ENCODE results near the gene CLK3.
A peak's percentile ranks its signal among the peaks of the same experiment; 100 is the strongest.

The CLK3 gene

DNA sequence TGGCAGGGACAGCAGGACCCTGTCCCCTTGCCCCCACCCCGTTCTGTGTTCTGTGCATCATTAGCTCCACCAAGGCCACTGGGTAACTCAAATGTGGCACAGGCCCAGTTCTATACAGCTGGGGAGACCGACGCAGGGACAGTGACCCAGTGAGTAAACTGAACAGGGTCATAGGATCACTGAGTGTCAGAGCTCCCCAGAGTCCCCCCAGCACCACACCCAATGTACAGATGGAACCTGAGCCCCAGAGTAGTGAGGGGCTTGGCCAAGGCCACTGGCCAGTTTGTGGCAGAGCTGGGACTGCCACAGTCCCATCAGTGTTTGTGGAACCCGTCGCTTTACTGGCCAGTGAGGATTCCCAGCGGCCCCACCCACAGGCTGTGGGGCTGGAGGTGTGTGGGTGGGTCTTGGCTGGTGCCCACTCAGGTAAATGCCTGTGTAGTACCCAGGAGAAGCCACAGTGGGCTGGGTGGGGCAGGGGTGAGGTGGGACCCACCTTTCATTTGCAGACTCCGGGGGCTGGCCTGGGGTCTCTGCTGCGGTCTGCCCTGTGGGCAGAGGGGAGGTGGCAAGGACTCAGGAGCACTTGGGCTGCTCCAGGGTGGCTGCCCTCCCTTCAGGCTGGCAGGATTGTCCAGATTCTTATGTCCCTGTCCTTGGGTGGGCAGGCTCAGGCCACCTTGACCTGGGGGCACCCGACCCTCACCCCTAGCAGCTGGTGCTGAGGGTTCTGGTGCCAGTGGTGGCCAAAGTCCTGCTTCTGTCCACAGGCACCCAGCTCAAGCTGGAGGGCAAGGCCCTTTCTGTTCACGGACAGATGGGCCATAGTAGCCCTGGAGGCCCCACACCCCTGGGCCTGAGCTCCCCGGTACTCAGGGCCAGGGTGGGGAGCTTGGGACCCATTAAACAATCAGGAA lies 11.6 kb upstream of the CLK3 start:
- DNase-seq = no peak

DNA sequence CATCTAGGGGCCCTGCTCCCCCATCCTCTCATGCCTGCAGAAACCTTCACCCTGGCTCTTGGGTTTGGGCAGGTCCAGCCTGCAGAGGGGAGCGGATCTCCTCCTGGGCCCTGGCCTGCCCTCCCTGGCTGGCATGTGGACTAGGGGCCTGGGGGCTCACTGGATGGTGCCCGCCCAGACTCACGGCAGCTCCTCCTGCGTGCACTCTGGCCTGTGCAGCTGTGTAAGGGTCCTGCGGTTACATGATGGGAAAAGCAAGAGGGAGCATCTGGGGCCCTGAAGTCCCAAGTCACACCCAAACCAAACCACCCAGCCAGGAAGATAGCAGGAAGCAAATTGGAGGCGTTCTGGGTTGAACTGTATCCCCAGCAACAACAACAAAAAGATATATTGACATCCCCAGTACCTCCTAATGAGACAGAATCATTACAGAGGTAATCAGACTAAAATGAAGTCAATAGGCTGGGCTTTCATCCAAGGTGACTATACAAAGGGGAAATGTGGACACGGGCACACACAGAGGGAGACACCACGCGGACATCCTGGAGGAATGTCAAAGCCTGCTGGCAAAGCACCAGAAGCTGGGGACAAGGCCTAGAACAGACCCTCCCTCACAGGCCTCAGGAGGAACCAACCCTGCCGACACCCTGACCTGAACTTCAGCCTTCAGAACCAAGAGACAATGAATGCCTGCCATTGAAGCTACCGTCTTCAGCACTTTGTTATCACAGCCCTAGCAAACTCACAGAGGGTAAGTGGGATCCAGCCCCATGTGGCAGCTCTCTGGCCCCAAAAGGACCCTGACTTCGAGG lies 10.4 kb upstream of the CLK3 start:
- DNase-seq = no peak

DNA sequence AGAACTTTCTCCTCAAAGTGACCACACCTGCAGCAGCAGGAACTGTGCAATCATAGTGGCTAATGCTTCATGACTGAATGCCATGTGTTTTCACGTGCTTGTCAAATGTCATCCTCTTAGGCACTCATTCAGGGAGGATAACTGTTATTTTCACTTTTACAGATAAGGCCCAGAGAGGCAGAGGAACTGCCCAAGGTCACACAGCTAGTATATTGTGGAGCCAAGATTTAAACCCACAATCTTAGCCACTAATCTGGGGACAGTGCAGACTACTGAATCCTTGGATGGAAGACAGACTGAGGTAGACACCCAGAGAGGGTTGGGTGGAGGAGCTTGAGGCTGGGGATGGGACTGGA lies 9.9 kb upstream of the CLK3 start:
- no peak for DNase-seq

DNA sequence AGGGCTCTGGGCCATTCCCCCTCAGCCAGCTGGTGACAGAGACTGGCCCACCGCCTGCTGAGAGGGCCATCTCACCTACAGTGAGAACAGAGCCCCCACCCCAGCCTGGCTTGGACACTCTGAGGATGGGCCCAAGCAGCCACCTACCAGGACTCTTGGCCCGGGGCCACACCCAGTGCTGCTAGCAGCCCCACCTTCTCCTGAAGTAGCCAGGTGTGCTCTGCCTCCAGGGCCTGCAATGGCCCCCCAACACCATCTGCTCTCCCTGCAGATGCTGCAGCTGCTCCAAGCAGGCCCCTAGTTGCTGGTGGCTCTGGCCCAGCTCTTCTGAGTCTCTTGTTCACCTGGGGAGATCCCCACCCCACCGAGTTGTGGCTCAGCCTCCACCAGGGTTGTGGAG lies 6.8 kb upstream of the CLK3 start:
- DNase-seq = no peak

DNA sequence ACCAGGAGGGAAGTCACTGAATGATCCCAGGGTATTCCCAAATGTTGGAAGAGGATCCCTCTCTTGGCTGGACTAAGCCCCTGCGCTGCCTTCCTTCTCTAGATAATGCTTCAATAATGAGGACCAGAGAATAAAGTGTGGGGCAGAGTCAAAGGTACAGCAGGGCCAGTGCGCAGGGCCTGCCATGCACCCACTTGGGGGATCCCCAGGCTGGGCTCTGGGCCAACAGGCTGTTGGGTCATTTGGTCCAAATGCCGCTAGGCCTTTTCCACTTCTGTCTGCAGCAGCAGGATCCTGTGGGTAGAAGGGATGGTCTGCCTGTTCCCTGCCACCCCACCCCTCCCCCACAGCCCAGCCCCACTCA lies 5.7 kb upstream of the CLK3 start:
- no peak for DNase-seq

DNA sequence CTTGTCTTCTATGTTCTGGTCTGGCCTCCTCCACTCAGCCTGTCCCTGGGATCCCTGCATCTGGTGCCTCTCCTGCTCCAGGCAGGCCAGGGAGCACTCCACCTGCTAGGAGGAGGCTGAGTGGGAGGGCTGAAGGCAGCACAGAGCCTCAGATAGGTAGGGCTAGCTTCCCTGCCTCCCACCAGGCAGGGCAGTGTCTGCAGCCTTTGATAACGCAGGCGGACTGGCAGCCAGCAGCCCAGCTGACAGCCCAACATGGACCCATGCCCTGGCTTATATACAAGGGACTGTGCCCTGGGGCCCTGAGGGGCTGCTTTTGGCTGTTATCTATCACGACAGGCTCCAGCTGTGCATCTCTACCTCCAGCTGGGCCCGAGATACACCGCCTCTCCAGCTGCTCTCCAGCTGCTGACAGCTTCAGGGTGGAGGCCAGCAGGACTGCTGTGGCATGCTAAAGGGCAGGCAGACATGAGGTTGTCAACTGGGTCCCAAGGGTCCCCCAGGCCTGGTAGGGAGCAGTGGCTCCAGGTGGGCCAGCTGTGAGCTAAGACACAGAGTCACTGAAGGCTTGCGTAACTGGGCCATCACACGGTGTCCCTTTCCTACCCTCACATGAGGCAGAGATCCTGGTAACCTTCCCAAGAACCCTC lies 5.2 kb upstream of the CLK3 start:
- DNase-seq = no peak

DNA sequence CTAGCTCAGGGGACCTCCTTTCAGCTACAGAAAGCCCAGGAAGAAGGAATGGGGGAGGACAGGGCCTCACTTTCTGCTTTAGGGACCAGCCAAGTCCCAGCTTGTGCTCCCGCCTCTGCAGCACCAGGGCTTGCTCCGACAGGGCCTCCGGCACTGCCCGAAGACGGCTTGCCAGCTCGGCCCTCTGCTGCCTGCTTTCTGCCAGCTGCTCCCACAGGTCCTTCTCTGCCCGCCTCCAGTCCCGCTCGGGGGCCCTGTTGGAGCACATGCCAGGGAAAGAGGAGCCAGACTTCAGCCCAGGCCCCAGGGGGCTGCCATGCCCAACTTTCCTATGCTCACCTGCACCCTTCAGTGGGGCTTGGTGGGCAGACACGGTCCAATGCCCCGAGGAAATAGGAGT lies 4.3 kb upstream of the CLK3 start:
- no peak for DNase-seq

DNA sequence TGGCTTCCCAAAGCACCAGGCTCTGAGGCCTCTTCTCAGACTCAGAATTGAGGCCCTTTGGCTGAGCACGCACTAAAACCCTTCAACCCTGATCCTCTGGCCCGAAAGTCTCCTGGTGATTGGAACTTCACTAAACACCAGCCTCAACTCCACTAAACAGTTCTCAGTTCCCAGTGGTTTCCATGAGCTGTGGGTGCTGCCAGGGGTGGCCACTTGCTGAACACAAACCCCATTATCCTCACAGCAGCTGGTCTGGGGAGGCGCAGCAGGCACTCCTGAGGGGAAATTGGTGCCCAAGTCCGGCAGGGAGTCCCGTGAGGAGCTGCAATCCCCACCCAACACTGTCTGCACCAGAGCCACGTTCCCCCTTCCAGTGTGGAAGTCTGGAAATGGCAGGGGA lies 3.8 kb upstream of the CLK3 start:
- no peak for DNase-seq

DNA sequence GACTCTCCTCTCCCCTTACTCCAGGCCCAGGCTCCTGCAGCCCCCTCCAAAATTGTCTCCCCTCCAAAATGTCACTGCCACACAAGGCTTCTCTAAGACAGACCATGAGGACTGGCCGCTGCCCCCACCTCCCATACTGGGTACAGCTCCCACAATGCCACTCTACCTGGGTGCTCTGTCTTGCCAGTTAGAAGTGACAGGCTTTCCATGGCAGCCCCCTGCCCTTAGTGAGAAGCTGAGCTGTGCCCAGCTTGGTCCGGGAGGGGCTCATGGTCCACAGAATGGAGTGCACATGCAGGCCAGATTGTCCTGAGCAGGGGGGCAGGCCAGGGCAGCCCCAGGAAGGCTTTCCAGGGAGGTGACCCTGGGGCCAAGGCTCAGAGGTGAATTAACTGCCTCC lies 3.0 kb upstream of the CLK3 start:
- no peak for DNase-seq

DNA sequence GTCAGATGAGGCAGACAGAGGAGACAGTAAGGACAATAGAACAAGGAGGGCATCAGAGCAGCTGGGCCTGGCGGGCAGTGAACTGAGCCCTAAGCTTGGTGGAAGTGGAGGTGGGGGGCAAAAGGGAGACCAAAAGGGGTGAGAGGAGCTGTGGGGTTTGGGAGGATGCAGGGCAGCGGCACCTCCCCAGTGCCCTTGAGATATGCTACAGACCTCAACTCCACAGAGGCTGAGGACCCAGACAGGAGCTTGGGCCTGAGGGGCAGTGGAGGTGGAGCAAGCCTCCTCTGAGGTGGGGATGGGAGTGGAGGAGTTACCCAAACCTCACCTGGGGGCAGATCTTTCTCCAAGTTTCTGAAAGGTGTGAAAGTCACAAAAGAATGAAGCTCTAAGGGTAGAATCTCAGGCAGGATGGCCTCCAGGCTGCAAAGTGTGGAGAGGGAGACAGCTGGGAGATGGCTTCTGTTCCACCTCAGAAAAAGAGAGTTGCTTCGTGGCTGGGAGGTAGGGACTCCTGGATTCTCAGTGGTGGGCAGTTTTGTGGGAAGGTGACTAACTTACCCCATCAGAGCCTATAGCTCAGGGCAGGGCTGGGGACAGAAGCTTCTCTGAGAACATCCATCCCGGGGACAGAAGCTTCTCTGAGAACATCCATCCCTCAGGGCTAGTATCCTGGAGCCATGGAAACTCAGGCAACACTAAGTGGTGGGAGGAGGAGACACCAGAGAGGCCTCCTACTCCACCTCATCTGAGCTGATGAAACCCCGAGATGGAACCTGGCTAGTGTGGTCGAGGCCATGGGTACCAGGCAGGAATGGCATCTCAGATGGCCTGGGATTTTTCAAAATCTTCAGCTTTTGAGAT lies 2.3 kb upstream of the CLK3 start:
- DNase-seq = no peak

DNA sequence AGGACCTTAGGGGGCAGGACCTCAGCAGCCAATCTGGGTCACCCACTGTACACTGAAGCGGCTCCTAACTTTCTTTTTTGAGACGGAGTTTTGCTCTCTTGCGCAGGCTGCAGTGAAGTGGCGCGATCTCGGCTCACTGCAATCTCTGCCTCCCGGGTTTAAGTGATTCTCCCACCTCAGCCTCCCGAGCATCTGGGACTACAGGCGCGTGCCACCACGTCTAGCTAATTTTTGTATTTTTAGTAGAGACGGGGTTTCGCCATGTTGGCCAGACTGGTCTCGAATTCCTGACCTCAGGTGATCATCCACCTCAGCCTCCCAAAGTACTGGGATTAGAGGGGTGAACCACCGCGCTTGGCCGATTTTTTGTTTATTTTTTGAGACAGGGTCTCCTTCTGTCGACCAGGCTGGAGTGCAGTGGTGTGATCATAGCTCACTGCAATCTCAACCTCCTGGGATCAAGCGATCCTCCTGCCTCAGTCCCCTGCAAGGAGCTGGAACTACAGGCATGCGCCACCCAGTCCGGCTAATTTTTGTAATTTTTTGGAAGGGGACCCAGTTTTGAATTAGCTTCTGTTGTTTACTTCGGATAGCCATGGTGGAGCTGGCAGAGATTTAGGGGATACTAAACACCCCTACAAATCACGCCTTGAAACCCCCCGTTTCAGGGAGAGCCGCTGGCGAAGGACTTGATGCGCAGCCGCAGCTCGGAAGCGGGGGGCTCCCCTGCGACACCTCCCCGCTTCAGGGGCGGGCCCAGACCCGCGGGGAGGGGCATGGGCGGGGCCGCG lies 1.5 kb upstream of the CLK3 start:
- DNase-seq = peak in 4 of 14 donors; percentile 22 to 84 (median 54)

DNA sequence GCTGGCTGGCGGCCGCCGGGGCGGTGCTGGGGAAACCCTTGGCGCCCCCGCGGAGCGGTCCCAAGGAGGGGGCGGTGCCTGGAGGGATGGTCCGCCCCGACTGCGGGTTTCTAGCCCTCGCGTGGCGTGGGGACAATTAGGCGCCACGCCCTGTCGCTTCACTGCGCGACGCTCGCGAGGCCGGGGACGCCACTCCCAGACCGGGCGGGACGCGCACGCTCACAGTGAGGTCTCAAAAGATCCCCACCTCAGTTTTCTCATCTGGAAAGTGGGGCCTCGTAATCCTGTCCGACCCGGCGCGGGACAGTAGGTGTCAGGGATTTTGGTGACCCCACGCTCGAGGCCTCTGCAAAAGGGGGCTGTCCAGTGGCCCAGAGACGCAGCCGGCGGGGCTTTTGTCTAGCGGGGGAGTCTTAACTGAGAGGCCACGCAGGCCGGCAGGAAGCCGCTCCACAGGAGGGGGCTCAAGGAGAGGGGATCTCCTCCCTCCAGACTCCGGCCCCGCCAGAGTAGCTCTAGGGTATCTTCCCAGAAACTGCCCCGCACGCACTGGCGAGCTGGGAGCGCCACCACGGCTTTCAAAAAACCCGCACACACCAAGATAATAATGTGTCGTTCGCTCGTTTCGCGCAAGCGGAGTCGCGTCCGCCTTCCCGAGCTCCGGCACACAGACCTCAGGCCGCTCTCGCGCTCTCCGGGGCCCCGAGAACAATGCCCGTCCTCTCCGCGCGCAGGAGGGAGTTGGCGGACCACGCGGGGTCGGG lies 710 bp upstream of the CLK3 start:
- DNase-seq = peak in 10 of 14 donors; percentile 42 to 85 (median 74)

DNA sequence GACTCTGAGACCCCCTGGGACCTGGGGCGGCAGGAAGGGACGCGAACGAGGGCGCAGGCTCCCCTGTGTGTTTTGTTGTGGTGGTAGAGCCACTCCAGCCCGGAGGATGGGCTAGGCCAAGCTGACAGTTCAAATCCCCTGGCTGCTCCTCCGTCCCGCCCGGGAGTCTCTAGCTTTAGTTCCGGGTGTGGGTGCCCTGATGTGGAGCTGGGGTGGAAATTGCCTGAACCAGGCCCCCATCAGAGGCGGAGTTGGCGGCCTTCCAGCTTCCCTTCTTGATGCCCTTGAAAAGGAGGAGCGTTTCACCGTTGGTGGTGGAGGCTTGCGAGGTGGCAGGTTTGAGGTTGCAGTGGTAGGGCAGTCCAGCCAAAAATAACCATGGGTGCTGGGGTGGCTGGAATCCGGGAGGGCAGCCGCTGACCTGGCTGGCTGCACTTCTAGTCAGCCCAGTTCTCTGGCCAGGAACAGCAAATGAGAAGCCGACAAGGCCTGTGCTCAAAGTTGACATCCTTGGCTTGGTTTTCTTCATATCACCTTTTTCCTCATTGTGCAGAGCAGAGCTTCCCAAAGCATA lies 817 bp downstream of the CLK3 start:
- DNase-seq = peak in 6 of 14 donors; percentile 27 to 63 (median 53)

DNA sequence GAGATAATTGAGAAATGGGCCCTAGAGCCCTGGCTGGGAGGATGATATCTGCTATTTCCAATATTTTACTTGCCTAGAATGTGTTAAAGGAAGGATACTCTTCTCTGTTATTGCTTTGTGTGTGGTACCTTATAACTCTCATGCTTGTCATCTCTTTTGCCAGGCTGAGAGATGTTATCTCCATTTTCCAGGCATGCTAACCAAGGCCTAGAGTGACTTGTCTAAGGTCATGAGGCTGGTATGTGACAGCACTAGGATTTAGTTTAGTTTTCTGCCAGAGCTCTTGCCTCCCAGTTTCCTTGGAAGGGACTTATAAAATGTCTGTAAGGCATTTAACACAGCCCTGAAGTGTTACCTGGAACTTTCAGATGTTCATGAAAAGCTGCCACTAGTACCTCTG lies 1.4 kb downstream of the CLK3 start:
- no peak for DNase-seq

DNA sequence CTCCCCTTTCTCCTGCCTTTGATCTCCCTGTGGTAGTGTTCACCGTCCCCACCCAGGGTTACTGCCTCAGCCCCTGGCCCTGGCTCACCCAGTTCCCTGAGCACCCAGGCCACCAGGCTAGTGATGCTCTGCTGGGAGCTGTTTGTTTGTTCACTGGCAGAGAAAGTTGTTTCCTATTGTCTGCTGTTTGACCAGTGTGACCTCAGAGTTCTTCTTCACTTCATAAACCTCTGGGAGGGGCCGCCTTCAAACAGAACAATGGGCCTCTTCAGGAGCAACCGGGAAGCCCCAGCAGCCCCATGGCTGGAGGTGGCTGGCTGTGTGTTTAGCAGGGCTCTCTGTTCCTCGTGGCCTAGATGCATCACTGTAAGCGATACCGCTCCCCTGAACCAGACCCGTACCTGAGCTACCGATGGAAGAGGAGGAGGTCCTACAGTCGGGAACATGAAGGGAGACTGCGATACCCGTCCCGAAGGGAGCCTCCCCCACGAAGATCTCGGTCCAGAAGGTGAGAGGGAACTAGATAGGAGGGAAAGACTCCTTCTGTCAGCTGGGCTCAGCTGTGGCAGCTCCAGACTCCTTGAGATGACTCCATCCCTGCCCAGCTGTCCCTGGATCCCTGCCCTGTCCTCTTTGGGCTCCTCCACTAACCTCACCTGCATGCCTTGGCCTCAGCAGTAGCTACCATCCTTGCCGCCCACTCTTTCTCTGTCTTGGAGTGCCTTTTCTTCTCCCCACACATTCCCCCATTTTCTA lies 3.4 kb downstream of the CLK3 start:
- no peak for DNase-seq

DNA sequence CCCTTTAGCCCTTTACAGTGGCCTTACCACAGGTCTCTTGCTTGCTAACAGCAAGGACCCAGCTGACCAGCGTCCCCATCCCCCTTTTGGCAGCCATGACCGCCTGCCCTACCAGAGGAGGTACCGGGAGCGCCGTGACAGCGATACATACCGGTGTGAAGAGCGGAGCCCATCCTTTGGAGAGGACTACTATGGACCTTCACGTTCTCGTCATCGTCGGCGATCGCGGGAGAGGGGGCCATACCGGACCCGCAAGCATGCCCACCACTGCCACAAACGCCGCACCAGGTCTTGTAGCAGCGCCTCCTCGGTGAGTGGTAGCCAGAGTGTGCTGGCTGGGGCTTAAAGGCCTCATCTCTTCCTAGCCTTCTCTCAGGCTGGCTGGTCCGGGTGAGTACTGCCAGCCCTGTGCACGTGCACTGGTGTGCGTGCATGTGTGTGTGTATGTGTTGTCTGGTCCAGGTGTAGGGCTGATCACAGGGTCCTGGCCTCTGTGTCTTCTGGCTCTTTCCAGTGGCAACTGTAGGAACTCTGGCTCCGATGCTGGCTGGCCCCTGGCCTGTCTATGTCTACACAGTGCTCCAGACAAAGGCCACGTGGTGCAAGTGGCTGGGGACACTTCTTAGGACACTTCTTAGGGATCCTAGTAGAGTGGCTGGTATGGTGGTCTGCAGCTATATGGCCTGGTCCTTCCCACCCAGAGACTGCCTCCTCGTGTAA lies 4.4 kb downstream of the CLK3 start:
- no peak for DNase-seq

DNA sequence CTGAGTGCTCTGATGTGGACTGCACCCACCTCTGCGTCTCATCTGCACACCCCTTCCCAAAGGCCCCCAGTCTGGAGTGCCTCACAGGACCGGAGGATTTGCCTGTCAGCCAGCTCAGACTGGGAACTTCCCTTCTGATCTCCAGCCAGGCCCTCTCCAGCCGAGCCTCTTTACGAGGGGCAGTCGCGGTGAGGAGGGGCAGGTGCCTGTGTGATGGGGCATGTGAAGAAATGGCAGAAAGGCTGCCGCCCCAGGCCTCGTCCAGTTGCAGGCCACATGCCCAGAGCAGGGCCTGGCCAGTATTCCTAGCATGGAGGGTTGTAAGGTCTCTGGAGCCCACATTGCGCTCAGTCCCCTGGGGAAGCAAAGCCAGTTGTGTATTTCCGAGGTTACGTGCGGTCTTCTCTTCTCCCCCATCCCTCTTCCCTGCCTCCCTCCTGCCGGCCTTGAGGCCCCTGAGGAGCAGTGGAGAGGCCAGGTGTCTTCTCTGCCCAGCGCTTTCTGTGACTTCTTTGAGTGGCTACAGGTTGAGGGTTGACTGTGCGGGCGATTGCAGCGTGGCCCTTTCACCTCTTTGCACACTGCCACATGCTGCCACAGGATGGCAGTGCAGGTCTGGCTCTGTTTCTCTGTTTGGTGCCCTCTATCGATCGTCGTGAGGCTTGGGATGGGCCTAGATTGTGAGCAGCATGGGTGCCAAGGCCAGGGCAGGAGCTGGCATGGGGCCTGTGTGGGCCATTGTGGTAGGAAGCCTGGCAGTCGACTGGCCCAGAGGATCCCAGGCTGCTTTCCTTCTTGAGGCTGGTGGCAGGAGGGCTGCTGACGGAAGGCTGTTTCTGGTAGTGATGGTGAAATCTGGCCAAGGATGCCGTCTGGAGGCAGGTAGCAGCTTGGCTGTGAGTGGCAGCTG lies 5.3 kb downstream of the CLK3 start:
- peak in 12 of 14 donors; percentile 9 to 78 (median 70) for DNase-seq

DNA sequence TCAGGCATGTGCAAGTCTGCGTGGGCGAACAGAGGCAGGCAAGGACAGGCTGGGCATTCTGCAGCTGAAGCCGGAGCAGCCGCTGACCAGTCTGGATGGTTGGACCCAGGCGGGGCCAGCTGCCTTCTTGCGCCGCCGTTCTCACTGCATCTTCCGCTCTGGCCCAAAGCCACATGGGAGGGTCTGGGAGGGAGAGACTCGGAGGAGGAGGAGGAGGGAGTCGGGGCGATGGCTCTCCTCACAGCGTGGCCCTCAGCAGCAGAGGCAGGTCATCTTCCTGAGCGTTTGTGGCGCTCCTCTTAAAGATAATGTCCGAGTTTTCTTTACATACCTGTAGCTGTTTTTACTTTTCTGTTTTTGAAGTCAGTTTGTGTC lies 5.9 kb downstream of the CLK3 start:
- DNase-seq = no peak

Data from C1 segment of cervical spinal cord (tissue), 14 donors.